Common myeloid progenitor, CD34-positive (primary cell): ENCODE results near the gene MTSS2.

Experiments used
- CTCF ChIA-PET: fragments of 350-600 bp; sonication (Branson Sonifier 250); formaldehyde crosslinking; loops from one replicate; lab custom pipeline; 2021; ENCODE audit warnings: antibody characterized with exemption; lab: Charles Lee
- POLR2A ChIA-PET: fragments of 350-600 bp; sonication (Branson Sonifier 250); formaldehyde crosslinking; loops from one replicate; lab custom pipeline; 2021; ENCODE audit warnings: antibody characterized with exemption; lab: Charles Lee
- DNase-seq, 3 donors: peaks; one replicate each; pipeline versions ENCODE4 v3.0.0 to v3.0.0-alpha.2; 2013
- H3K27ac ChIP-seq, 2 experiments: 1 replicate in 1 of 2; 2 replicates in 1 of 2; pipeline ENCODE4 v1.7.0; 2013; ENCODE audit warnings: inconsistent platforms in 2 of 2, low read length in 2 of 2, mild to moderate bottlenecking in 2 of 2, low read depth in 1 of 2, moderate library complexity in 1 of 2; ENCODE audit not compliant: severe bottlenecking in 2 of 2, insufficient read depth in 1 of 2, poor library complexity in 1 of 2
- H3K27me3 ChIP-seq, 5 experiments: replicated peaks in 2 of 5; 1 replicate in 3 of 5; 2 replicates in 2 of 5; pipeline versions ENCODE4 v1.6.1 to v1.7.0; 2013; ENCODE audit warnings: low read length in 4 of 5, mild to moderate bottlenecking in 2 of 5, moderate library complexity in 2 of 5, inconsistent platforms in 1 of 5; ENCODE audit not compliant: insufficient read depth in 5 of 5, control insufficient read depth in 4 of 5
- H3K36me3 ChIP-seq, 4 experiments: 1 replicate in 2 of 4; 2 replicates in 2 of 4; pipeline versions ENCODE4 v1.6.1 to v1.7.0; 2013; ENCODE audit warnings: low read length in 3 of 4, control low read depth in 1 of 4, mild to moderate bottlenecking in 1 of 4; ENCODE audit not compliant: control insufficient read depth in 4 of 4, insufficient read depth in 4 of 4
- H3K4me1 ChIP-seq, 4 experiments: 1 replicate in 3 of 4; 2 replicates in 1 of 4; pipeline versions ENCODE4 v1.6.1 to v1.7.1; 2013; ENCODE audit warnings: low read length in 3 of 4, mild to moderate bottlenecking in 3 of 4, control low read depth in 1 of 4, inconsistent platforms in 1 of 4, moderate library complexity in 1 of 4; ENCODE audit not compliant: control insufficient read depth in 4 of 4, insufficient read depth in 4 of 4; ENCODE audit errors: control extremely low read depth in 1 of 4
- H3K4me3 ChIP-seq, 7 experiments: 1 replicate in 4 of 7; 2 replicates in 3 of 7; pipeline versions ENCODE4 v1.5.1 to v1.7.0; 2013; ENCODE audit warnings: mild to moderate bottlenecking in 7 of 7, low read length in 6 of 7, moderate library complexity in 6 of 7, inconsistent platforms in 2 of 7, low read depth in 2 of 7, control low read depth in 1 of 7; ENCODE audit not compliant: insufficient read depth in 4 of 7, control insufficient read depth in 1 of 7; ENCODE audit errors: extremely low read depth in 1 of 7
- H3K9me3 ChIP-seq, 5 experiments: 1 replicate in 4 of 5; 2 replicates in 1 of 5; pipeline versions ENCODE4 v1.6.1 to v1.7.1; 2013; ENCODE audit warnings: low read length in 4 of 5, mild to moderate bottlenecking in 2 of 5, inconsistent platforms in 1 of 5, low read depth in 1 of 5, moderate library complexity in 1 of 5; ENCODE audit not compliant: control insufficient read depth in 4 of 5, insufficient read depth in 2 of 5; ENCODE audit errors: control extremely low read depth in 1 of 5
- WGBS: methylation state at CpG from one replicate; pipeline ENCODE4 v1.1.5; 2013; ENCODE audit not compliant: insufficient coverage; 5-methylcytosine and 5-hydroxymethylcytosine counted together

MTSS2 gene

DNA sequence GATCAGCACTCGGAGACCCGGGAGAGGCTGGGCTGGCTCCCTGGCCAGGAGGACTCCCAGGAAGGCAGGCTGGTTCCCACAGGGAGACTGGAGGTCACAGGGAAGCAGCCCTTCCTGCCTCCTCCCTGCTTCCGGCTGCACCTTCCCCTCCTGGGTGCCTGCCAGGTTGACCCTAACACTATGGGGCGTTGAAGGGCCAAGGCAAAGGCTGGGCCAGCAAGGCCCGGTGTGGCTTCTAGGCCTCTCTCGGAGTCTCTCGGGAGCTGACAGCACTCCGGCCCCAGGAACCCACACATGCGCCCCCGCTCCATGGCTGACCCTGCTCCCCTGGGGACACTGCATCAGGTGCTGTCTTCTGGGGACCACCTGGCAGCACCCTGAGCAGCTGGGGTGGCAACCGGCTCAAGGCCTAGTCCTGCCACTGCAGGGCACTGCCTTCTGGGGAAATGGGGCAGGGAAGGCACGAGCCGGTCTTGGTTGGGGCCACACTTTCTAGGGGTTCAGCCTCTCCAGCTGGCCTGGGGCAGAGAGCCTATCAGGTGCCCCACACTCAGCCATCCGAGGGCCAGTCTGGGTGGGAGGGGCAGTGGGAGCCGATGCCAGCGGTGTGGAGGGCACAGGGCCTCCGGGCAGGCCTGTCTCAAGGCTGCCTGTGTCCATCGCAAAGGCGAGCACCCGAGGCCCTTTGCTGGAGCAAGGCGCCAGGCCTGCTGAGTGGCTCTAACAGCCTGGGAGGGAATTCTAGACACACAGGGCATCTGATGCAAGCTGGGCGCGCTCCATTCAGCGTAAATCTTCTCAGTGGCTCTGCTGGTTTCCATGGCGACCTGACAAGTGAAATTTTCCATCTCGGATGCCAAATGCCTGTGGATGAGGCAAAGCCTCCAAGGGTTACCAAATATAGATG lies 5.6 kb upstream of the MTSS2 start:
- Histone ChIP-seq H3K36me3 (peaks cover 2 to 49% (median 6%) of the 10 kb centered on the region in 4 experiments), H3K27me3 (no peaks in the 10 kb centered on the region), H3K27ac (no peak overlapping the region), H3K4me1 (peaks cover 0 to 41% (median 32%) of the 10 kb centered on the region in 4 experiments), H3K9me3 (no peaks in the 10 kb centered on the region), H3K4me3 (no peak overlapping the region)
- DNase-seq: no peak
- WGBS: 96% methylated on average over 24 of the region's 26 CpGs
- POLR2A ChIA-PET: no interaction called here
- CTCF ChIA-PET: interaction anchor here (2.0 to 2.3 kb wide), 2 partner anchors 11 to 79 kb away, joined by 7 to 9 read pairs; no protein-coding TSS in a partner anchor

DNA sequence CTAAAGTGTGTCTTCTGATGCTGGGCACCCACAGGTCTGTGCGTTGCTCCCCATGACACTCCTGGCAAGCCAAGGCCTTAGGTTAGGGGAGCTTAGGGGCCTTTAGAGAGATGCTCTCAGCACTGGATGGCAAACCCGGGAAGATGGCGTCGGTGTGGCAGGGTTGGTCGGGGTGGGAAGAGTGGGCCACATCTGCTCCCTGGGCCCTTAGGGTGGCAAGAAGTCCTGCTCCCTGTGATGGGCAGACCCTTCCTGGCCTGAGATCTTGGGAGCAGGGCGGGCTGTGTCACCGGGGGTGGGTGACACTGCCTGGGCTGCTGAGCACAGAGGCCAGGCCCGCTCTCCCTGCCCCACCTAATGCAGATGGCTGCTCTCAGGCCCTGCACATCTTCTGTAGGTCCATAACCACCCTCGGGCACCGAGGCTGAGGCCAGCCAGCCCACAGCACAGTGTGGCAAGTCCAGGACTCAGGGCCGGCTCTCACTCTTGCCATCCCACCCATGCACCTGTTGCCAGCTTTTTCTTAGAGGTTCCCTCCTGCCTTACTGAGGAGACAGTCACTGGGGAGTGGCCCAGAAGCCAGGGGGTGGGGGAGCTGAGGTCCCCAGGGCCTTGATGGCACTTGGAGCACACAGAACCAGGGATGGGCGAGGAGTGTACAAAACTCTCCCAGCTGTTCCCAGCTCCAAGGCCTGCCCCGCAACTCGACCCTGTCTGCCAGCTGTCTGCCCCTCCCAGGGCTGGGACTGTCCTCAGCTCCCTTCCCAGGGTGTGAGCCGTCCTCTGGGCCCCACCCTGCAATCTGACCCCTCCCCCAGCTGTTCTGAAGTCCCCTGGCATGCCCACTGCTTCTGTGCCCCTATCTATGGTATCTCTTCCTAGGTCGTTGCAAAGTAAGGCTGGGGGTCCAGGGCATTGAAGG lies 4.4 kb upstream of the MTSS2 start:
- Histone ChIP-seq H3K36me3 (peaks cover 2 to 49% (median 6%) of the 10 kb centered on the region in 4 experiments), H3K27ac (no peak overlapping the region), H3K4me1 (peaks cover 0 to 36% (median 27%) of the 10 kb centered on the region in 4 experiments), H3K9me3 (no peaks in the 10 kb centered on the region), H3K27me3 (no peaks in the 10 kb centered on the region), H3K4me3 (no peak overlapping the region)
- POLR2A ChIA-PET: interaction anchor here (0.6 kb wide), 1 partner anchor 55 kb away, joined by 5 read pairs; no protein-coding TSS in a partner anchor
- CTCF ChIA-PET: interaction anchor here (1.1 to 2.8 kb wide), 4 partner anchors 10 to 80 kb away, joined by 3 to 10 read pairs (median 8); no protein-coding TSS in a partner anchor
- 97% methylated on average over 15 of the region's 16 CpGs for WGBS
- DNase-seq: no peak

DNA sequence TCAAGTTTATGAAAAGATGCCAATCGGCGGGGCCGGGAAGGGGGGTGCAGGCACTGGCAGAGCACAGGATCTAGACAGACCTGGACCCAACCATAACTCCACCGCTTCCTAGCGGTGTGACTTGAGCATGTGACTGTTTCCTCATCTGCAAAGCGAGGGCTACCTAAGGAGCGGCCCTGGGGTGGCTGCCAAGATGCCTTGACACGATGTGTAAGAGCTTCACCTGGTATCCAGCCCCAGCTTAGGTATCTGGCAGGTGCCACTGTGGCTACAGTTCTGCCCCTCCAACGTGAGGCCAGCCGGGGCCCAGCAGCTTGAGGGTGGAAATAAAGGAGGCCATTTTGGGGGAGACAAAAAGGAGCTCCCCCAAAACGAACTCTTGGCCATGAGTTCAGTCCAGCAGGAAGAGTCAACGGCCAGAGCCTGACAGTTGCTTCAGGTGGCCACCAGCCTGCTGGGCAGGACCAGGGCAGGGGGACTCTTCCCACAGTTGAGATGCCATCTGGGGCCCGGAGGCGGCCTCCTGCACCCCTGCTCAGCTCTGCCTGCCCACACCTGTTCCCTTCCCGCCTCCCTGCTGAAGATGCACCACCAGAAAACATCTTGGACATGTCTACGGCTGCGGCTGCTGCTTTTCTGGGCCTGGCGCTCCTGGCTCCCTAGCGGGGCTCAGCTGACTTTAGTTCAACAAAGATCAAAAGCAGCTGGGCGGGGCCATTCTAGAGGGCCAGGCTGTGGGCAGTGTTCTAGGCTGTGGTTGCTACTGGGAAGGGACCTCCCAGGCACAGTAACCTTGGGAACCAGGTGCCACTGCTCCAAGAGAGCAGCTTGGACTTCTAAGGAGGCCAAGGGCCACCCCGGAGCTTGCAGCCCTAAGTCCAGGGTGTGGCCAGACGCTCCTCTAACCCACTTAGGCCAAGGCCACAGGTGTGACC lies 3.4 kb upstream of the MTSS2 start:
- Histone ChIP-seq H3K9me3 (no peaks in the 10 kb centered on the region), H3K36me3 (peaks cover 2 to 49% (median 6%) of the 10 kb centered on the region in 4 experiments), H3K4me3 (no peak overlapping the region), H3K27me3 (no peaks in the 10 kb centered on the region), H3K27ac (no peak overlapping the region), H3K4me1 (peaks cover 0 to 36% (median 26%) of the 10 kb centered on the region in 4 experiments)
- DNase-seq: no peak
- ChIA-PET POLR2A (no interaction called here), CTCF (interaction anchor here (1.0 to 2.8 kb wide), 6 partner anchors 9 to 82 kb away, joined by 3 to 10 read pairs (median 6); no protein-coding TSS in a partner anchor)
- WGBS: 95% methylated on average over 17 of the region's 22 CpGs

DNA sequence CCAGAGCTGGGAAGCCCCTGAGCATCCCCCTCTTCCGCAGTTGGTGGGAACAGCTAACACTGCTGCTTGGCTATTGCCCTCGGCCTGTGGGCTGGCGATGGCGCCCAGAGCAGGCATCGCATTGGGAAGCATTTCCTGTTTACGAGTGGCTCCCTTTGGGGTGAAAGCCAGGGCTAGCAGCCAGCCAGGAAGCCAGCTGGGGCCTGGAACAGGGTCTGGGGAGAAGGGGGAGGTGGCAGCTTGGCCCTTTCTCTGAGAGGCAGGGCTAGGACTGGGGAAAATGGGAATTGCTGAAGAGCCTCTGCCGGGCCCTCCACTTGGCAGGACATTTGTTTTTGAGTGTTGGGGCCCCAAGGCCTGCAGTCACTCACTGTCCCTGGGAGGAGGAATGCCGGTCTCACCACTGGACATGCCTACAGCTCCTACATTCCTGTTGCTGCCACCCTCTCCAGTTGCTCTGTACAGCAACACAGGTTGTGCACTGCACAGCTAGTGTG lies 2.4 kb upstream of the MTSS2 start:
- no peaks in the 10 kb centered on the region for H3K27me3 ChIP-seq
- POLR2A ChIA-PET: no interaction called here
- peak overlapping the region in 1 of 7 experiments; percentile 19 for H3K4me3 ChIP-seq
- no peak overlapping the region for H3K27ac ChIP-seq
- peaks cover 0 to 35% (median 24%) of the 10 kb centered on the region in 4 experiments for H3K4me1 ChIP-seq
- no peak for DNase-seq
- CTCF ChIA-PET: interaction anchor here (0.9 to 2.8 kb wide), 5 partner anchors 13 to 83 kb away, joined by 3 to 10 read pairs (median 3); no protein-coding TSS in a partner anchor
- H3K36me3 ChIP-seq: peaks cover 0 to 39% (median 6%) of the 10 kb centered on the region in 4 experiments
- H3K9me3 ChIP-seq: no peaks in the 10 kb centered on the region
- 53% methylated on average over 7 of the region's 8 CpGs for WGBS

DNA sequence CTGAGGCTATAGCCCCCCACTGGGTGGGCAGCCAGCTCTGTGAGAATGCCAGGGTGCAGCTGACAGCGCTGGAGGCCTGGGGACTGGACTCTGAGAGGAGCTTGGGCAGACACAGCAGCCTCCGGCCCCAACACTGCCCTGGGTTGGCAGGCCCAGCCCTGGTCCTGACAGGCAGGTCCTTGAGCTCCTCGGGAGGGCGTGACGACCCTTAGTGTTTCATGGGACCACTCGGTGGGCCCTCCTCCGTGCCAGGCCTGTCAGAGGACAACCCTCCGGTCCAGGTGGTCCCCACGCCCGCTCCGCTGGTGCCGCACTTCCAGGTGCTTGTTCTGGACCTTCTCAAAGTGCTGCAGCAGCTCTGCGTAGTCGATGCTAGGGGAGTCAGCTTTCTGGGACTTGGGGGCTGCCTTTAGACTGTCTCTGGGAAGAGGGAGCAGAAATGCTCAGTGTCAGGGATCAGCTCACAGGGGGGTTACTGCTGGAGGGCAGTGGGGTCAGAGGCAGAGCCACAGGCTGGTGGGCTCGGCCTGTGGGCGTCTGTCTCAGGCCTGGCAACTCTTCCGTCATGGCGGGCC lies 1.9 kb upstream of the MTSS2 start:
- CTCF ChIA-PET: interaction anchor here (0.7 to 2.8 kb wide), 8 partner anchors 8 to 84 kb away, joined by 3 to 15 read pairs (median 3); no protein-coding TSS in a partner anchor
- peaks cover 0 to 35% (median 24%) of the 10 kb centered on the region in 4 experiments for H3K4me1 ChIP-seq
- 95% methylated on average over 18 of the region's 18 CpGs for WGBS

More for the DNA sequence above, 1.9 kb upstream of the MTSS2 start:
- Histone ChIP-seq H3K27me3 (no peaks in the 10 kb centered on the region), H3K4me3 (no peak overlapping the region), H3K27ac (no peak overlapping the region), H3K36me3 (peaks cover 0 to 35% (median 7%) of the 10 kb centered on the region in 4 experiments), H3K9me3 (no peaks in the 10 kb centered on the region)
- no peak for DNase-seq
- POLR2A ChIA-PET: no interaction called here
